Hepatocyte (in vitro differentiated cells): ENCODE measurements around the gene LAMP1. TPM values are rescaled to one million over a fixed set of nuclear protein-coding genes. Genes with fewer than 3 reads are reported as not detected.

Source experiments
- DNase-seq: peaks from one replicate; pipeline ENCODE4 v3.0.0-alpha.2; 2016; ENCODE audit warnings: low spot score
- H2AFZ ChIP-seq: fragments of 200-600 bp; sonication (generic); 2 replicates; pipeline ENCODE4 v1.6.0; 2016; ENCODE audit warnings: antibody characterized with exemption, mild to moderate bottlenecking
- H3K27ac ChIP-seq: fragments of 200-600 bp; sonication (generic); 2 replicates; pipeline ENCODE4 v1.5.1; 2016; ENCODE audit warnings: mild to moderate bottlenecking
- H3K27me3 ChIP-seq: fragments of 200-600 bp; sonication (generic); 2 replicates; pipeline ENCODE4 v1.6.1; 2016
- H3K36me3 ChIP-seq: fragments of 200-600 bp; sonication (generic); replicated peaks from 2 replicates; pipeline ENCODE4 v1.5.1; 2016; ENCODE audit warnings: low read depth; ENCODE audit not compliant: insufficient read depth
- H3K4me1 ChIP-seq: fragments of 200-600 bp; sonication (generic); 2 replicates; pipeline ENCODE4 v1.5.1; 2016; ENCODE audit warnings: mild to moderate bottlenecking, moderate library complexity; ENCODE audit not compliant: insufficient read depth
- H3K4me2 ChIP-seq: fragments of 200-600 bp; sonication (generic); 2 replicates; pipeline ENCODE4 v1.6.0; 2016
- H3K4me3 ChIP-seq: fragments of 200-600 bp; sonication (generic); 2 replicates; pipeline ENCODE4 v1.5.1; 2016; ENCODE audit warnings: mild to moderate bottlenecking
- H3K79me2 ChIP-seq: fragments of 200-600 bp; sonication (generic); 2 replicates; pipeline ENCODE4 v1.6.0; 2017; ENCODE audit warnings: mild to moderate bottlenecking
- H3K9me2 ChIP-seq: fragments of 200-600 bp; sonication (generic); replicated peaks from 2 replicates; pipeline ENCODE4 v1.6.0; 2017; ENCODE audit warnings: mild to moderate bottlenecking; ENCODE audit not compliant: insufficient read depth
- H3K9me3 ChIP-seq: fragments of 200-600 bp; sonication (generic); 2 replicates; pipeline ENCODE4 v1.5.1; 2016; ENCODE audit warnings: low read depth, mild to moderate bottlenecking
- H4K20me1 ChIP-seq: fragments of 200-600 bp; sonication (generic); 2 replicates; pipeline ENCODE4 v1.6.0; 2016; ENCODE audit warnings: mild to moderate bottlenecking; ENCODE audit not compliant: insufficient read depth, poor library complexity, severe bottlenecking
- EZH2 ChIP-seq: fragments of 200-600 bp; sonication (generic); IDR thresholded peaks from 2 replicates; pipeline ENCODE4 v1.6.1; 2016; ENCODE audit warnings: antibody characterized with exemption, mild to moderate bottlenecking, borderline replicate concordance
- EZH2phosphoT487 ChIP-seq: fragments of 200-600 bp; sonication (generic); IDR thresholded peaks from one replicate; pipeline ENCODE4 v1.6.1; 2018; ENCODE audit warnings: antibody characterized with exemption, mild to moderate bottlenecking, low read depth, moderate library complexity; ENCODE audit not compliant: unreplicated experiment, severe bottlenecking
- WGBS: methylation state at CpG from one replicate; pipeline ENCODE4 v1.1.6; 2016; ENCODE audit warnings: low lambda C conversion rate; ENCODE audit errors: missing lambda C conversion rate; 5-methylcytosine and 5-hydroxymethylcytosine counted together
- polyA plus RNA-seq: library from polyadenylated mRNA; unstranded; fragments of >200 nt; fragmentation: Nextera tagmentation; extraction: Ambion mirVana; gene quantifications from 2 replicates; pipeline ENCODE4 v1.2.1, GENCODE V29; 2016
- total RNA-seq: library from RNA; depleted of rRNA; stranded (reverse); fragments of >200 nt; gene quantifications from 2 replicates; pipeline ENCODE4 v1.2.3, GENCODE V29; 2014
- TF ChIP-seq, protein P1 (sequence below): fragments of 200-600 bp; sonication (generic); IDR thresholded peaks from 2 replicates; pipeline ENCODE4 v1.5.1; 2016; ENCODE audit warnings: antibody characterized with exemption, mild to moderate bottlenecking; ENCODE audit not compliant: poor library complexity

LAMP1 gene
- total and polyA plus RNA-seq, 2 experiments from 2014 or later: 190 to 233 TPM

DNA sequence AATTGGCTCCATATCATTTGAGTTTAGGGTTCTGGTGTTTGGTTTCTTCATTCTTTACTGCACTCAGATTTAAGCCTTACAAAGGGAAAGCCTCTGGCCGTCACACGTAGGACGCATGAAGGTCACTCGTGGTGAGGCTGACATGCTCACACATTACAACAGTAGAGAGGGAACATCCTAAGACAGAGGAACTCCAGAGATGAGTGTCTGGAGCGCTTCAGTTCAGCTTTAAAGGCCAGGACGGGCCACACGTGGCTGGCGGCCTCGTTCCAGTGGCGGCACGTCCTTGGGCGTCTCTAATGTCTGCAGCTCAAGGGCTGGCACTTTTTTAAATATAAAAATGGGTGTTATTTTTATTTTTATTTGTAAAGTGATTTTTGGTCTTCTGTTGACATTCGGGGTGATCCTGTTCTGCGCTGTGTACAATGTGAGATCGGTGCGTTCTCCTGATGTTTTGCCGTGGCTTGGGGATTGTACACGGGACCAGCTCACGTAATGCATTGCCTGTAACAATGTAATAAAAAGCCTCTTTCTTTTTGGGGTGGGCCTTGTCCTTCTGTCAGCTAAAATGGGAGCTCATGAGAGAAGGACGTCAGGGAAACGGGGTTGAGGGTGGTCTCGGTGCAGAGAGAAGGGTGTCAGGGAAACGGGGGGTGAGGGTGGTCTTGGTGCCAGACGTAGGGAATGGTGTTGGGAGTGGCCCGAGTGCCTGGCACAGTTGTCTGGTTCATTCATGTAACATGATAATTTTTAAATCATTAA, 26.0 kb downstream of the LAMP1 start:
- TF ChIP-seq EZH2 (no peak), EZH2phosphoT487 (no peak)
- TF ChIP-seq, protein P1, sequence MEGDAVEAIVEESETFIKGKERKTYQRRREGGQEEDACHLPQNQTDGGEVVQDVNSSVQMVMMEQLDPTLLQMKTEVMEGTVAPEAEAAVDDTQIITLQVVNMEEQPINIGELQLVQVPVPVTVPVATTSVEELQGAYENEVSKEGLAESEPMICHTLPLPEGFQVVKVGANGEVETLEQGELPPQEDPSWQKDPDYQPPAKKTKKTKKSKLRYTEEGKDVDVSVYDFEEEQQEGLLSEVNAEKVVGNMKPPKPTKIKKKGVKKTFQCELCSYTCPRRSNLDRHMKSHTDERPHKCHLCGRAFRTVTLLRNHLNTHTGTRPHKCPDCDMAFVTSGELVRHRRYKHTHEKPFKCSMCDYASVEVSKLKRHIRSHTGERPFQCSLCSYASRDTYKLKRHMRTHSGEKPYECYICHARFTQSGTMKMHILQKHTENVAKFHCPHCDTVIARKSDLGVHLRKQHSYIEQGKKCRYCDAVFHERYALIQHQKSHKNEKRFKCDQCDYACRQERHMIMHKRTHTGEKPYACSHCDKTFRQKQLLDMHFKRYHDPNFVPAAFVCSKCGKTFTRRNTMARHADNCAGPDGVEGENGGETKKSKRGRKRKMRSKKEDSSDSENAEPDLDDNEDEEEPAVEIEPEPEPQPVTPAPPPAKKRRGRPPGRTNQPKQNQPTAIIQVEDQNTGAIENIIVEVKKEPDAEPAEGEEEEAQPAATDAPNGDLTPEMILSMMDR: no peak
- H3K4me3 ChIP-seq: no peak overlapping the region
- H3K9me2 ChIP-seq: no peaks in the 10 kb centered on the region
- H3K27me3 ChIP-seq: no peaks in the 10 kb centered on the region
- DNase-seq: no peak
- H3K4me2 ChIP-seq: no peak overlapping the region
- WGBS: 96% methylated on average over 25 of the region's 25 CpGs
- H3K36me3 ChIP-seq: peaks cover 4% of the 10 kb centered on the region
- no peak overlapping the region for H3K27ac ChIP-seq
- H3K79me2 ChIP-seq: peaks cover 2% of the 10 kb centered on the region
- no peaks in the 10 kb centered on the region for H3K9me3 ChIP-seq
- H3K4me1 ChIP-seq: no peaks in the 10 kb centered on the region
- no peaks in the 10 kb centered on the region for H4K20me1 ChIP-seq
- no peak overlapping the region for H2AFZ ChIP-seq

DNA sequence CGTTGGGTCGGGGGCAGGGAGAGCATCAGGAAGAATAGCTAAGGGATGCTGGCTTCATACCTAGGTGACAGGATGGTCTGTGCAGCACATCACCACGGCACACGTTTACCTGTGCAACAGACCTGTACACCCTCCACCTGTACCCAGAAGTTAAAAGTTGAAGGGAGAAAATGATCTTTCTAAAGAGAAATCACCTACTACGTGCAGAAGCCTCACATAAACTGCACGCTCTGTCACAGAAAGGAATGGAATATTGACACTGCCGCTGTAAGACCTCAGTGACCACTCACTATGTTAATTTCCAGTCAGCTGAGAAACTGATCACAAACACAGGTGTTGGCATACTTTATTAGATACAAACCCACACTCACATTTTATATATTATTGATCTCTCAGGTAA, 26.8 kb downstream of the LAMP1 start:
- Histone ChIP-seq H3K36me3 (peaks cover 4% of the 10 kb centered on the region), H2AFZ (no peak overlapping the region), H4K20me1 (no peaks in the 10 kb centered on the region), H3K27me3 (no peaks in the 10 kb centered on the region), H3K9me2 (no peaks in the 10 kb centered on the region), H3K4me3 (no peak overlapping the region), H3K4me2 (no peak overlapping the region), H3K9me3 (no peaks in the 10 kb centered on the region), H3K27ac (no peak overlapping the region), H3K79me2 (no peaks in the 10 kb centered on the region), H3K4me1 (no peaks in the 10 kb centered on the region)
- 97% methylated on average over 7 of the region's 7 CpGs for WGBS
- TF ChIP-seq EZH2phosphoT487: no peak
- TF ChIP-seq, protein P1: no peak
- DNase-seq: no peak

DNA sequence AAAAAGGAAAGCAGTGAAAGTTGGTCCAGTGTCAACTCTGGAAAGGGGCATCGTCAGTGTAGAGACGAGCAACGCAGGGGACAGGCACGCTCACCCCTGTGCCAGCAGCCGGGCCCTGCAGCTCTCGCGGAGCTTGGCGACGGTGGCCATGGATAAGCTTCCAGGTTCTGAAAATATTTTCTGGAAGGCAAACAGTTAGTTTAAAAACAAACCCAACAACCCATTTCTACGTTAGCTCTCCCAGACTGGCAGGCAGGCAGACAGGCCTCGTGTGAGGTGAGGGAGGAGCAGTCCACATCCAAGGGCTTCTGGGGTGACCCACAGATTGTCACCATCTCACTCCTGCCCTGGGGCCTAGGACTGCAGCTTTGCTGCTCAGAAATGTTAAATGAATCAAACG, 27.4 kb downstream of the LAMP1 start:
- no peaks in the 10 kb centered on the region for H3K9me2 ChIP-seq
- no peak overlapping the region for H3K4me3 ChIP-seq
- H3K36me3 ChIP-seq: peaks cover 4% of the 10 kb centered on the region
- H3K79me2 ChIP-seq: no peaks in the 10 kb centered on the region
- 92% methylated on average over 12 of the region's 12 CpGs for WGBS
- no peak overlapping the region for H2AFZ ChIP-seq
- no peaks in the 10 kb centered on the region for H3K9me3 ChIP-seq
- H3K4me2 ChIP-seq: no peak overlapping the region
- TF ChIP-seq EZH2phosphoT487: no peak
- TF ChIP-seq, protein P1: no peak
- no peak for TF ChIP-seq EZH2
- H4K20me1 ChIP-seq: no peaks in the 10 kb centered on the region
- DNase-seq: no peak
- no peaks in the 10 kb centered on the region for H3K4me1 ChIP-seq
- H3K27ac ChIP-seq: no peak overlapping the region
- no peaks in the 10 kb centered on the region for H3K27me3 ChIP-seq
